SK-N-SH (cell line): Measurements from ENCODE around the gene RNF157. TPM values are rescaled to one million over a fixed set of nuclear protein-coding genes. Genes with fewer than 3 reads are reported as not detected.

Source experiments
- CTCF ChIA-PET: fragments of 300-600, 350-600 bp; formaldehyde crosslinking; extraction: SDS; loops from one replicate; lab custom pipeline; 2021; lab: Yijun Ruan, JAX
- POLR2A ChIA-PET: fragments of 350-600 bp; sonication (Branson Sonifier 250); formaldehyde crosslinking; extraction: SDS; loops from one replicate; lab custom pipeline; 2020; ENCODE audit warnings: antibody characterized with exemption, inconsistent platforms; lab: Yijun Ruan, JAX
- DNase-seq: peaks from one replicate; pipeline ENCODE4 v3.0.0; 2012
- H2AFZ ChIP-seq: fragments of 200-600 bp; sonication (generic); 2 replicates; pipeline ENCODE4 v1.8.1; 2016; ENCODE audit warnings: antibody characterized with exemption, mild to moderate bottlenecking, low read depth
- H3F3A ChIP-seq: fragments of 200-600 bp; sonication (generic); replicated peaks from 2 replicates; pipeline ENCODE3; 2016; ENCODE audit warnings: antibody characterized with exemption, mild to moderate bottlenecking; ENCODE audit not compliant: insufficient read depth
- H3K27ac ChIP-seq, 2 experiments: fragments of 200-500 bp in 1 of 2; fragments of 200-600 bp in 1 of 2; sonication (Bioruptor generic) in 1 of 2; sonication (generic), shearing (Covaris generic) in 1 of 2; 2 replicates each; pipeline versions ENCODE4 v1.5.1 to v1.6.1; 2014 to 2016; ENCODE audit warnings: low read depth in 2 of 2, inconsistent platforms in 1 of 2, low read length in 1 of 2, mild to moderate bottlenecking in 1 of 2, mixed read lengths in 1 of 2
- H3K27me3 ChIP-seq: fragments of 200-600 bp; sonication (generic), shearing (Covaris generic); 2 replicates; pipeline ENCODE4 v1.6.1; 2016; ENCODE audit warnings: mixed run types; ENCODE audit not compliant: insufficient read depth
- H3K36me3 ChIP-seq, 2 experiments: fragments of 200-500 bp in 1 of 2; fragments of 200-600 bp in 1 of 2; sonication (Bioruptor generic) in 1 of 2; sonication (generic) in 1 of 2; replicated peaks in 1 of 2; 2 replicates each; pipeline versions ENCODE3 to v1.5.1; 2014 to 2016; ENCODE audit warnings: low read length in 1 of 2, mild to moderate bottlenecking in 1 of 2; ENCODE audit not compliant: insufficient read depth in 2 of 2, control insufficient read depth in 1 of 2
- H3K4me1 ChIP-seq, 2 experiments: fragments of 200-500 bp in 1 of 2; fragments of 200-600 bp in 1 of 2; sonication (Bioruptor generic) in 1 of 2; sonication (generic), shearing (Covaris generic) in 1 of 2; 2 replicates each; pipeline versions ENCODE4 v1.5.1 to v1.6.1; 2014 to 2016; ENCODE audit warnings: low read depth in 1 of 2, low read length in 1 of 2, mixed run types in 1 of 2; ENCODE audit not compliant: insufficient read depth in 2 of 2, control insufficient read depth in 1 of 2
- H3K4me2 ChIP-seq: fragments of 200-600 bp; sonication (generic), shearing (Covaris generic); 2 replicates; pipeline ENCODE4 v1.6.1; 2017; ENCODE audit warnings: mixed run types
- H3K4me3 ChIP-seq, 2 experiments: fragments of 200-500 bp in 1 of 2; fragments of 200-600 bp in 1 of 2; sonication (Bioruptor generic) in 1 of 2; sonication (generic), shearing (Covaris generic) in 1 of 2; 2 replicates each; pipeline versions ENCODE4 v1.5.1 to v1.8.1; 2014 to 2016; ENCODE audit warnings: low read depth in 2 of 2, inconsistent platforms in 1 of 2, low read length in 1 of 2, mild to moderate bottlenecking in 1 of 2, mixed read lengths in 1 of 2, moderate library complexity in 1 of 2
- H3K79me2 ChIP-seq: fragments of 200-600 bp; sonication (generic); 2 replicates; pipeline ENCODE4 v1.8.1; 2017; ENCODE audit warnings: mild to moderate bottlenecking; ENCODE audit not compliant: insufficient read depth
- H3K9ac ChIP-seq: fragments of 200-600 bp; sonication (generic); 2 replicates; pipeline ENCODE4 v1.6.1; 2017; ENCODE audit warnings: mixed run types
- H3K9me2 ChIP-seq: fragments of 200-600 bp; sonication (generic); 2 replicates; pipeline ENCODE4 v1.6.1; 2017; ENCODE audit warnings: mixed run types
- H3K9me3 ChIP-seq: fragments of 200-600 bp; sonication (generic); 2 replicates; pipeline ENCODE4 v1.6.1; 2017; ENCODE audit warnings: mixed run types, mild to moderate bottlenecking, moderate library complexity
- H4K20me1 ChIP-seq: fragments of 200-600 bp; sonication (generic); 2 replicates; pipeline ENCODE4 v1.6.1; 2017; ENCODE audit warnings: mild to moderate bottlenecking, mixed run types; ENCODE audit not compliant: insufficient read depth
- EP300 ChIP-seq, 2 experiments: IDR thresholded peaks; 2 replicates each; pipeline versions ENCODE4 v1.4.0 to v1.6.1; 2012; ENCODE audit warnings: borderline replicate concordance in 1 of 2, low read depth in 1 of 2, low read length in 1 of 2
- FOXM1 ChIP-seq: IDR thresholded peaks from 2 replicates; pipeline ENCODE4 v1.4.0; 2012; ENCODE audit warnings: low read depth, mild to moderate bottlenecking
- GABPA ChIP-seq: IDR thresholded peaks from 2 replicates; pipeline ENCODE4 v1.4.0; 2012; ENCODE audit warnings: low read depth, mild to moderate bottlenecking
- GATA2 ChIP-seq: sonication (generic); formaldehyde crosslinking; IDR thresholded peaks from 2 replicates; pipeline ENCODE4 v1.5.0; 2020; ENCODE audit warnings: mild to moderate bottlenecking, missing genetic modification reagents
- JUND ChIP-seq: IDR thresholded peaks from 2 replicates; pipeline ENCODE4 v1.4.0; 2012
- MEF2A ChIP-seq: IDR thresholded peaks from 2 replicates; pipeline ENCODE4 v1.4.0; 2012; ENCODE audit warnings: low read depth, borderline replicate concordance
- MXI1 ChIP-seq: IDR thresholded peaks from 2 replicates; pipeline ENCODE4 v1.6.1; 2012; ENCODE audit warnings: mild to moderate bottlenecking, low read depth, low read length, improper control_type of control experiment
- NFIC ChIP-seq: IDR thresholded peaks from 2 replicates; pipeline ENCODE4 v1.4.0; 2012; ENCODE audit warnings: borderline replicate concordance
- POLR2AphosphoS5 ChIP-seq: IDR thresholded peaks from 2 replicates; pipeline ENCODE4 v1.6.1; 2012; ENCODE audit warnings: low read depth, low read length
- RAD21 ChIP-seq: IDR thresholded peaks from 2 replicates; pipeline ENCODE4 v1.6.1; 2012; ENCODE audit warnings: mild to moderate bottlenecking, low read length
- SIN3A ChIP-seq: IDR thresholded peaks from 2 replicates; pipeline ENCODE4 v1.6.1; 2012; ENCODE audit warnings: low read depth, mild to moderate bottlenecking, low read length, moderate library complexity, borderline replicate concordance
- SMC3 ChIP-seq: IDR thresholded peaks from 2 replicates; pipeline ENCODE4 v1.6.1; 2012; ENCODE audit warnings: low read depth, low read length, improper control_type of control experiment
- TAF1 ChIP-seq: IDR thresholded peaks from 2 replicates; pipeline ENCODE4 v1.6.1; 2012; ENCODE audit warnings: low read depth, mild to moderate bottlenecking, low read length, moderate library complexity, borderline replicate concordance
- YY1 ChIP-seq: IDR thresholded peaks from 2 replicates; pipeline ENCODE4 v1.4.0; 2012; ENCODE audit warnings: low read depth, mild to moderate bottlenecking
- whole genome bisulfite sequencing: methylation state at CpG from one replicate; pipeline ENCODE4 v1.1.6; 2017; ENCODE audit warnings: low lambda C conversion rate; 5-methylcytosine and 5-hydroxymethylcytosine counted together
- polyA plus RNA-seq, 3 experiments: library from polyadenylated mRNA; depleted of rRNA; stranded (reverse); fragments of >200 nt; gene quantifications; 2 replicates each; pipeline ENCODE4 v1.2.3, GENCODE V29; 2012
- TF ChIP-seq, protein P1 (sequence below): fragments of 200-600 bp; sonication (generic); IDR thresholded peaks from 2 replicates; pipeline ENCODE4 v1.6.1; 2017; ENCODE audit warnings: antibody characterized with exemption, mild to moderate bottlenecking, moderate library complexity
- TF ChIP-seq, protein P2 (sequence below): IDR thresholded peaks from 2 replicates; pipeline ENCODE4; 2012

The RNF157 gene
- polyA plus RNA-seq, 1 of the 3 experiments (the other 2 are of a cell fraction): 5.2 TPM

DNA sequence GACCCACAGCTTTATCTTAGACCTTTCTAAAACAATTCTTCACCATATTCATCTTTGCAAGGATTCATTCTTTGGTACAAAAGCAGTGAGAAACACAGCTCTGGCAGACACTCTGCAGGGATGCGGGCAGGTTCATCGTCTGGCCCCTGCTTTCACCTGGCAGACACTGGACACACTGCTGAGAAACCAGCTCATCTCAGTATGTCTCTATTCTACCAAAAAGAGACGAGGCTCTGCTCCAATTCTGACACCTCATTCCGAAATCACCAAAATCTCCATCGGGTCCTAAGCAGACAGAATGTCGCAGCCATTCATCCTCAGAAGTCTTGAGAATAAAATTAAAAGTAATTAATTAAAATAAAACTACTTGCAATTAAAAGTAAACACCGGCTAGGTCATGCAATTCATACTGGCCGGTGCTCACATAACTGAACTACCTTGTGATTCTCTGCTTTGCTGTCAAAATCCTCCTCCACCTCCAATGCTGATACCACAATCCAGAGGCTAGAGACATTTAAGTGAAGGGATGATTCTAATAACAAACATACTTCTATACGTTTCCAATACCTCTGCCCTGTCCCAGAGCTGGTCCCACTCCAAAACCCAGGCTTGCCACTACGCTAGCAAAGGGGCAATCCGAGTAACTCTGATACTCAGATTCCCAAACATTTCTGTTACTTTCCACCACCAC, 1.3 kb downstream of the RNF157 start (continued):
- no peak for TF ChIP-seq GATA2
- TF ChIP-seq GABPA: no peak

DNA sequence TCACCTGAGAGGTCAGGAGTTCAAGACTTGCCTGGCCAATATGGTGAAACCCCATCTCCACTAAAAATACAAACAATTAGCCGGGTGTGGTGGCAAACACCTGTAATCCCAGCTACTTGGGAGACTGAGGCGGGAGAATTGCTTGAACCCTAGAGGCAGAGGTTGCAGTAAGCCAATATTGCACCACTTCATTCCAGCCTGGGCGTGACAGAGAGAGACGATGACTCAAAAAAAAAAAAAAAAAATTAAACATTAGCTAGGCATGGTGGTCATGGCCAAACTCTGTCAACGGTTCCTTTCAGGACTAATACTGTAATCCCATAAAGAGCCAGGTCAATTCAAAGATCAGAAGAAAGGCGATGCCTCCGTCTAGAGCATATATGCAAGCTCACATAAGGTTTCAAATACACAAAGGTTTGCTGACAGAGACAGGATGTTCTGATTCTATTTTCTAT, 2.4 kb downstream of the RNF157 start:
- WGBS: 85% methylated on average over 7 of the region's 7 CpGs
- TF ChIP-seq YY1 (no peak), MXI1 (no peak), POLR2AphosphoS5 (no peak), SIN3A (no peak), JUND (no peak), FOXM1 (no peak), RAD21 (no peak), GATA2 (no peak), NFIC (no peak), SMC3 (no peak), EP300 (IDR thresholded peaks at IDR 0.05; ENCODE audit: borderline replicate concordance in 1 of 2, low read depth in 1 of 2, low read length in 1 of 2) (no peak), MEF2A (no peak), TAF1 (no peak)
- TF ChIP-seq, protein P1, sequence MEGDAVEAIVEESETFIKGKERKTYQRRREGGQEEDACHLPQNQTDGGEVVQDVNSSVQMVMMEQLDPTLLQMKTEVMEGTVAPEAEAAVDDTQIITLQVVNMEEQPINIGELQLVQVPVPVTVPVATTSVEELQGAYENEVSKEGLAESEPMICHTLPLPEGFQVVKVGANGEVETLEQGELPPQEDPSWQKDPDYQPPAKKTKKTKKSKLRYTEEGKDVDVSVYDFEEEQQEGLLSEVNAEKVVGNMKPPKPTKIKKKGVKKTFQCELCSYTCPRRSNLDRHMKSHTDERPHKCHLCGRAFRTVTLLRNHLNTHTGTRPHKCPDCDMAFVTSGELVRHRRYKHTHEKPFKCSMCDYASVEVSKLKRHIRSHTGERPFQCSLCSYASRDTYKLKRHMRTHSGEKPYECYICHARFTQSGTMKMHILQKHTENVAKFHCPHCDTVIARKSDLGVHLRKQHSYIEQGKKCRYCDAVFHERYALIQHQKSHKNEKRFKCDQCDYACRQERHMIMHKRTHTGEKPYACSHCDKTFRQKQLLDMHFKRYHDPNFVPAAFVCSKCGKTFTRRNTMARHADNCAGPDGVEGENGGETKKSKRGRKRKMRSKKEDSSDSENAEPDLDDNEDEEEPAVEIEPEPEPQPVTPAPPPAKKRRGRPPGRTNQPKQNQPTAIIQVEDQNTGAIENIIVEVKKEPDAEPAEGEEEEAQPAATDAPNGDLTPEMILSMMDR: no peak
- TF ChIP-seq, protein P2, sequence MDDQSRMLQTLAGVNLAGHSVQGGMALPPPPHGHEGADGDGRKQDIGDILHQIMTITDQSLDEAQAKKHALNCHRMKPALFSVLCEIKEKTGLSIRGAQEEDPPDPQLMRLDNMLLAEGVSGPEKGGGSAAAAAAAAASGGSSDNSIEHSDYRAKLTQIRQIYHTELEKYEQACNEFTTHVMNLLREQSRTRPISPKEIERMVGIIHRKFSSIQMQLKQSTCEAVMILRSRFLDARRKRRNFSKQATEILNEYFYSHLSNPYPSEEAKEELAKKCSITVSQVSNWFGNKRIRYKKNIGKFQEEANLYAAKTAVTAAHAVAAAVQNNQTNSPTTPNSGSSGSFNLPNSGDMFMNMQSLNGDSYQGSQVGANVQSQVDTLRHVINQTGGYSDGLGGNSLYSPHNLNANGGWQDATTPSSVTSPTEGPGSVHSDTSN: no peak
- POLR2A ChIA-PET: no interaction called here

More for the DNA sequence above, 2.4 kb downstream of the RNF157 start:
- Histone ChIP-seq H3K79me2 (no peaks in the 10 kb centered on the region), H3K9me3 (no peaks in the 10 kb centered on the region), H3K36me3 (no peaks in the 10 kb centered on the region), H3K27me3 (no peaks in the 10 kb centered on the region), H3K9me2 (no peaks in the 10 kb centered on the region), H2AFZ (no peak overlapping the region), H3F3A (peaks cover 20% of the 10 kb centered on the region), H3K4me1 (peaks cover 0 to 15% of the 10 kb centered on the region in 2 experiments; a peak in 1 of 4 replicates), H3K27ac (no peak overlapping the region), H3K4me3 (no peak overlapping the region), H3K4me2 (no peak overlapping the region), H3K9ac (no peak overlapping the region), H4K20me1 (no peaks in the 10 kb centered on the region)
- CTCF ChIA-PET: interaction anchor here (0.9 to 3.0 kb wide), 8 partner anchors 9 to 224 kb away, joined by 3 to 15 read pairs (median 4); no protein-coding TSS in a partner anchor
- no peak for DNase-seq
